Cardiac fibroblast (primary cell): Measurements from ENCODE around the gene SPINDOC.

Experiments
- DNase-seq, 2 donors: peaks; one replicate each; pipeline versions ENCODE4 v3.0.0 to v3.0.0-alpha.2; 2010; ENCODE audit warnings: low read depth in 2 of 2
- H3K4me3 ChIP-seq, 2 donors: replicated peaks in 1 of 2; 1 replicate in 1 of 2; 2 replicates in 1 of 2; pipeline ENCODE4 v1.5.1; 2011; ENCODE audit warnings: low read depth in 2 of 2, low read length in 2 of 2, mild to moderate bottlenecking in 2 of 2, moderate library complexity in 1 of 2
- CTCF ChIP-seq: IDR thresholded peaks from one replicate; pipeline ENCODE4 v1.5.1; 2011; ENCODE audit warnings: low read depth, mild to moderate bottlenecking, low read length, inconsistent platforms

SPINDOC gene

GRCh38 chr11:63833048-63833447 lies 19.8 kb downstream of the SPINDOC start:
- no peak overlapping the region for H3K4me3 ChIP-seq
- no peak for TF ChIP-seq CTCF
- no peak for DNase-seq

- no peak for DNase-seq
- TF ChIP-seq CTCF: no peak
- no peak overlapping the region for H3K4me3 ChIP-seq
Measured at GRCh38 chr11:63834535-63835157, 21.4 kb downstream of the SPINDOC start.

GRCh38 chr11:63835158-63835545 lies 21.9 kb downstream of the SPINDOC start:
- no peak for TF ChIP-seq CTCF
- no peak overlapping the region for H3K4me3 ChIP-seq
- no peak for DNase-seq

- TF ChIP-seq CTCF: peak; percentile 82
- peak; percentile 81 for DNase-seq
- H3K4me3 ChIP-seq: no peak overlapping the region
Measured at GRCh38 chr11:63837027-63837688, 23.9 kb downstream of the SPINDOC start.

GRCh38 chr11:63837739-63838138 lies 24.5 kb downstream of the SPINDOC start:
- no peak for DNase-seq
- no peak overlapping the region for H3K4me3 ChIP-seq
- TF ChIP-seq CTCF: no peak

GRCh38 chr11:63838150-63838677 lies 25.0 kb downstream of the SPINDOC start:
- no peak for DNase-seq
- peak overlapping the region; percentile 17 to 33 for H3K4me3 ChIP-seq
- no peak for TF ChIP-seq CTCF
